GM23338 (cell line): ENCODE results near the gene ESPL1. TPM values are rescaled to one million over a fixed set of nuclear protein-coding genes. Genes with fewer than 3 reads are reported as not detected.
A peak's percentile ranks its signal among the peaks of the same experiment; 100 is the strongest.

Experiments used
- ATAC-seq: fragments of 200-7000 bp; cut with Tn5 transposase; 3 replicates; pipeline ENCODE4 v1.9.1; 2020
- DNase-seq: peaks from one replicate; pipeline ENCODE4 v3.0.0-alpha.2; 2015; ENCODE audit warnings: low spot score
- H2AFZ ChIP-seq: fragments of 200-600 bp; sonication (generic); 2 replicates; pipeline ENCODE4 v1.8.0; 2016; ENCODE audit warnings: antibody characterized with exemption, mild to moderate bottlenecking, moderate library complexity
- H3F3A ChIP-seq: fragments of 200-600 bp; sonication (generic); replicated peaks from 2 replicates; pipeline ENCODE4 v1.8.0; 2017; ENCODE audit warnings: antibody characterized with exemption, mixed run types, low read depth
- H3K27ac ChIP-seq: fragments of 200-600 bp; sonication (generic); 2 replicates; pipeline ENCODE4 v1.6.1; 2016; ENCODE audit warnings: low read depth
- H3K27me3 ChIP-seq: fragments of 200-600 bp; sonication (generic); 2 replicates; pipeline ENCODE4 v1.8.0; 2016; ENCODE audit warnings: mild to moderate bottlenecking, mixed run types, moderate library complexity; ENCODE audit not compliant: insufficient read depth
- H3K36me3 ChIP-seq: fragments of 200-600 bp; sonication (generic); 2 replicates; pipeline ENCODE4 v1.8.0; 2016; ENCODE audit warnings: mild to moderate bottlenecking; ENCODE audit not compliant: insufficient read depth
- H3K4me1 ChIP-seq: fragments of 200-600 bp; sonication (generic); 2 replicates; pipeline ENCODE4 v1.8.0; 2016; ENCODE audit warnings: mild to moderate bottlenecking, moderate library complexity; ENCODE audit not compliant: insufficient read depth
- H3K4me2 ChIP-seq: fragments of 200-600 bp; sonication (generic); 2 replicates; pipeline ENCODE4 v1.7.1; 2017; ENCODE audit warnings: mixed run types
- H3K4me3 ChIP-seq: fragments of 200-600 bp; sonication (generic); 2 replicates; pipeline ENCODE4 v1.6.1; 2016; ENCODE audit warnings: mixed run types
- H3K79me2 ChIP-seq: fragments of 200-600 bp; sonication (generic); replicated peaks from 2 replicates; pipeline ENCODE4 v1.8.0; 2017; ENCODE audit warnings: mild to moderate bottlenecking; ENCODE audit not compliant: insufficient read depth
- H3K9me2 ChIP-seq: fragments of 200-600 bp; sonication (generic); 2 replicates; pipeline ENCODE4 v1.8.0; 2017; ENCODE audit not compliant: insufficient read depth
- H4K20me1 ChIP-seq: fragments of 200-600 bp; sonication (generic); replicated peaks from 2 replicates; pipeline ENCODE4 v1.8.0; 2017; ENCODE audit warnings: mild to moderate bottlenecking; ENCODE audit not compliant: insufficient read depth
- H3K27ac Mint-ChIP-seq: 2 replicates; pipeline ENCODE4 v1.8.0; 2020; ENCODE audit warnings: inconsistent platforms, mild to moderate bottlenecking, moderate library complexity, mixed read lengths
- H3K27me3 Mint-ChIP-seq: 3 replicates; pipeline ENCODE4 v1.8.0; 2022; ENCODE audit warnings: low read depth, mild to moderate bottlenecking, moderate library complexity, mixed read lengths, inconsistent platforms; ENCODE audit not compliant: insufficient read depth, poor library complexity
- H3K36me3 Mint-ChIP-seq: 3 replicates; pipeline ENCODE4 v1.8.0; 2021; ENCODE audit warnings: low read depth, mild to moderate bottlenecking, inconsistent platforms, moderate library complexity, mixed read lengths
- H3K4me1 Mint-ChIP-seq: 3 replicates; pipeline ENCODE4 v1.8.0; 2020; ENCODE audit warnings: mild to moderate bottlenecking, inconsistent platforms, mixed read lengths
- H3K4me3 Mint-ChIP-seq: 3 replicates; pipeline ENCODE4 v1.8.0; 2021; ENCODE audit warnings: moderate library complexity, mild to moderate bottlenecking, inconsistent platforms, mixed read lengths
- H3K9me3 Mint-ChIP-seq: 3 replicates; pipeline ENCODE4 v1.8.0; 2020; ENCODE audit warnings: moderate library complexity, mild to moderate bottlenecking, inconsistent platforms, mixed read lengths
- CREB1 ChIP-seq: fragments of 250-450 bp; sonication (Bioruptor Pico); IDR thresholded peaks from 2 replicates; pipeline ENCODE4 v1.5.0; 2020; ENCODE audit warnings: low read depth, mild to moderate bottlenecking, moderate library complexity
- CTCF ChIP-seq, 2 experiments: fragments of 200-600 bp in 1 of 2; sonication (generic) in 1 of 2; conservative IDR thresholded peaks; 2 replicates each; pipeline versions ENCODE4 v1.5.1 to v1.6.1; 2016 to 2017; ENCODE audit warnings: antibody characterized with exemption in 2 of 2, low read depth in 2 of 2, mild to moderate bottlenecking in 2 of 2, moderate library complexity in 1 of 2
- ETS1 ChIP-seq: IDR thresholded peaks from 2 replicates; pipeline ENCODE4 v1.6.1; 2016; ENCODE audit warnings: antibody characterized with exemption
- EZH2 ChIP-seq: fragments of 200-600 bp; sonication (generic); IDR thresholded peaks from one replicate; pipeline ENCODE4 v1.8.0; 2017; ENCODE audit warnings: antibody characterized with exemption, mild to moderate bottlenecking, low read depth; ENCODE audit not compliant: unreplicated experiment
- EZH2phosphoT487 ChIP-seq: fragments of 200-600 bp; sonication (generic); IDR thresholded peaks from one replicate; pipeline ENCODE4 v1.8.1; 2018; ENCODE audit warnings: antibody characterized with exemption; ENCODE audit not compliant: unreplicated experiment
- JUNB ChIP-seq: IDR thresholded peaks from one replicate; pipeline ENCODE4 v1.6.1; 2016; ENCODE audit warnings: antibody characterized with exemption; ENCODE audit not compliant: unreplicated experiment
- NANOG ChIP-seq: IDR thresholded peaks from 2 replicates; pipeline ENCODE4 v1.6.1; 2016; ENCODE audit warnings: antibody characterized with exemption, borderline replicate concordance
- POLR2AphosphoS5 ChIP-seq: IDR thresholded peaks from 2 replicates; pipeline ENCODE4 v1.6.1; 2016; ENCODE audit warnings: antibody characterized with exemption, low read depth
- REST ChIP-seq: IDR thresholded peaks from one replicate; pipeline ENCODE4 v1.6.1; 2018; ENCODE audit warnings: antibody characterized with exemption; ENCODE audit not compliant: unreplicated experiment
- STAT1 ChIP-seq: IDR thresholded peaks from one replicate; pipeline ENCODE4 v1.6.1; 2016; ENCODE audit warnings: antibody characterized with exemption; ENCODE audit not compliant: unreplicated experiment
- ZNF114 ChIP-seq: fragments of 250-450 bp; sonication (Bioruptor Pico); IDR thresholded peaks from 2 replicates; pipeline ENCODE4 v1.5.0; 2020; ENCODE audit warnings: mild to moderate bottlenecking, moderate library complexity
- ZNF331 ChIP-seq: fragments of 250-450 bp; sonication (Bioruptor Pico); IDR thresholded peaks from 2 replicates; pipeline ENCODE4 v1.5.0; 2020; ENCODE audit warnings: low read depth, mild to moderate bottlenecking, moderate library complexity
- ZNF462 ChIP-seq: fragments of 250-450 bp; sonication (Bioruptor Pico); IDR thresholded peaks from 2 replicates; pipeline ENCODE4 v1.5.0; 2020; ENCODE audit warnings: mild to moderate bottlenecking, moderate library complexity
- long read RNA-seq: library from polyadenylated mRNA; unstranded; transcript quantifications from one replicate; pipeline ENCODE4 v2.0.0, GENCODE V29; 2020; ENCODE audit not compliant: unreplicated experiment
- polyA plus RNA-seq: library from polyadenylated mRNA; unstranded; fragments of >200 nt; fragmentation: Nextera tagmentation; extraction: Ambion mirVana; gene quantifications from 2 replicates; pipeline ENCODE4 v1.2.1, GENCODE V29; 2016
- total RNA-seq: library from RNA; depleted of rRNA; stranded (reverse); fragments of >200 nt; shearing (Covaris generic); gene quantifications from 2 replicates; pipeline ENCODE4 v1.2.3, GENCODE V29; 2014; rRNA removed

The ESPL1 gene
- total RNA-seq (39.6 and 56.5 TPM in 2 replicates), polyA plus RNA-seq (12.7 and 13.2 TPM in 2 replicates)
- long read RNA-seq, partial matches to known transcripts, result 6 of 7 reads
- long read RNA-seq, other reads (novel, unspliced or antisense), result 1 of 7 reads

- H3K36me3 Mint-ChIP-seq, result peaks cover 36% of the 10 kb centered on the region
- peaks cover 23% of the 10 kb centered on the region for H3K27me3 Mint-ChIP-seq
- ATAC-seq (peak; percentile 93), DNase-seq (peak; percentile 94)
- H3K79me2 ChIP-seq, result peaks cover 21% of the 10 kb centered on the region; the same call in 1 of the 2 replicates
- H3K27ac ChIP-seq, result no peak within 1 kb of the TSS
- no peaks in the 10 kb centered on the region; the same call in 2 of the 3 replicates for H3K9me3 Mint-ChIP-seq
- peak within 1 kb of the TSS; percentile 97 for H3K4me2 ChIP-seq
- peaks cover 12% of the 10 kb centered on the region for H3K4me1 ChIP-seq
- peak within 1 kb of the TSS; percentile 98 for H2AFZ ChIP-seq
- H3K4me3 Mint-ChIP-seq, result peak within 1 kb of the TSS; percentile 96
- no peak for TF ChIP-seq EZH2phosphoT487
- no peak for TF ChIP-seq ZNF331 (CRISPR knock-in tag)
- peak; percentile 79 for TF ChIP-seq ETS1
- TF ChIP-seq CTCF (conservative IDR thresholded peaks at IDR 0.05; ENCODE audit: low read depth in 2 of 2), result peak; percentile 35 to 54
- peak; percentile 82 for TF ChIP-seq POLR2AphosphoS5
- TF ChIP-seq CREB1 (CRISPR knock-in tag), result peak; percentile 65
- no peak for TF ChIP-seq EZH2
- no peak for TF ChIP-seq STAT1
- TF ChIP-seq ZNF114 (CRISPR knock-in tag), result no peak
- no peak for TF ChIP-seq ZNF462 (CRISPR knock-in tag)
- no peak for TF ChIP-seq NANOG
- TF ChIP-seq REST, result no peak
- no peak for TF ChIP-seq JUNB
- 0 out of 2 replicates have a peak, but pooled peaks cover 9% of the 10 kb centered on the region for H3F3A ChIP-seq
- peaks cover 29% of the 10 kb centered on the region for H3K4me1 Mint-ChIP-seq
- 0 out of 2 replicates have a peak, but pooled peaks cover 4% of the 10 kb centered on the region for H3K36me3 ChIP-seq
- 0 out of 2 replicates have a peak, but pooled peaks cover 6% of the 10 kb centered on the region for H4K20me1 ChIP-seq
- H3K9me2 ChIP-seq, result no peaks in the 10 kb centered on the region
- peak within 1 kb of the TSS; percentile 81 for H3K27ac Mint-ChIP-seq
- peak within 1 kb of the TSS; percentile 96 for H3K4me3 ChIP-seq
- H3K27me3 ChIP-seq, result no peaks in the 10 kb centered on the region
Observed at GRCh38 chr12:53267999-53268629, at the start of gene ESPL1. Gene ESPL1, plus strand, starts transcription at chr12:53268299. Its CDS starts 468 bp downstream, at chr12:53268767.
